GM12864 (cell line): Measurements from ENCODE around the gene COL18A1.

Experiments used
- DNase-seq: peaks from one replicate; pipeline ENCODE4 v3.0.0-alpha.2; 2011; ENCODE audit warnings: low read depth
- H3K4me3 ChIP-seq: 2 replicates; pipeline ENCODE4 v1.5.1; 2011; ENCODE audit warnings: mild to moderate bottlenecking, low read depth, low read length, control low read depth
- CTCF ChIP-seq: IDR thresholded peaks from 2 replicates; pipeline ENCODE4 v1.5.1; 2011; ENCODE audit warnings: low read depth, mild to moderate bottlenecking, moderate library complexity, low read length, control low read depth, inconsistent platforms; ENCODE audit errors: missing control alignments

Gene COL18A1

GRCh38 chr21:45393833-45394638 is 10.9 kb upstream of the COL18A1 start:
- no peak for DNase-seq
- H3K4me3 ChIP-seq = no peak overlapping the region
- TF ChIP-seq CTCF = no peak

GRCh38 chr21:45396620-45396995 is 8.4 kb upstream of the COL18A1 start:
- no peak overlapping the region for H3K4me3 ChIP-seq
- DNase-seq = no peak
- TF ChIP-seq CTCF = no peak

GRCh38 chr21:45397381-45397780 is 7.6 kb upstream of the COL18A1 start:
- no peak overlapping the region for H3K4me3 ChIP-seq
- TF ChIP-seq CTCF = no peak
- DNase-seq = no peak

- no peak for DNase-seq
- no peak for TF ChIP-seq CTCF
- H3K4me3 ChIP-seq = no peak overlapping the region
These were observed 3.9 kb upstream of the COL18A1 start for GRCh38 chr21:45401054-45401518.

- TF ChIP-seq CTCF = no peak
- no peak for DNase-seq
- no peak overlapping the region for H3K4me3 ChIP-seq
These were observed 2.8 kb upstream of the COL18A1 start for GRCh38 chr21:45401916-45402900.

- no peak for DNase-seq
- H3K4me3 ChIP-seq = no peak overlapping the region
- no peak for TF ChIP-seq CTCF
These were observed 1.7 kb upstream of the COL18A1 start for GRCh38 chr21:45403133-45403824.
